Brain microvascular endothelial cell (primary cell): ENCODE data around the gene GPR137C.

ENCODE experiments used
- DNase-seq: peaks from one replicate; pipeline ENCODE4 v3.0.0-alpha.2; 2020
- H3K27ac ChIP-seq: fragments of 250-450 bp; sonication (Bioruptor Pico); 2 replicates; pipeline ENCODE4 v1.5.1; 2020; ENCODE audit warnings: mild to moderate bottlenecking, moderate library complexity
- H3K27me3 ChIP-seq: fragments of 250-450 bp; sonication (Bioruptor Pico); replicated peaks from 2 replicates; pipeline ENCODE4 v1.5.1; 2020; ENCODE audit warnings: mild to moderate bottlenecking
- H3K36me3 ChIP-seq: fragments of 250-450 bp; sonication (Bioruptor Pico); replicated peaks from 2 replicates; pipeline ENCODE4 v1.5.1; 2020; ENCODE audit warnings: mild to moderate bottlenecking
- H3K4me3 ChIP-seq: 2 replicates; pipeline ENCODE4 v1.5.1; 2011; ENCODE audit warnings: low read depth, mild to moderate bottlenecking, control low read depth, low read length, moderate library complexity
- CTCF ChIP-seq: IDR thresholded peaks from 2 replicates; pipeline ENCODE4 v1.5.1; 2011; ENCODE audit warnings: low read depth, mild to moderate bottlenecking, moderate library complexity, low read length, control low read depth, inconsistent platforms; ENCODE audit errors: missing control alignments
- in situ Hi-C: cut with HindIII; loops from 2 replicates; pipeline ENCODE4 v1.10.0; 2017; ENCODE audit warnings: low sequenced_read_pairs, low pct_ligation_motif_present

GPR137C gene

GRCh38 chr14:52660832-52661231 is 108.2 kb downstream of the GPR137C start:
- Histone ChIP-seq H3K27me3 (no peaks in the 10 kb centered on the region), H3K36me3 (peaks cover 4% of the 10 kb centered on the region), H3K27ac (no peak overlapping the region), H3K4me3 (no peak overlapping the region)
- in situ Hi-C loops: no loop called here
- no peak for TF ChIP-seq CTCF
- no peak for DNase-seq

GRCh38 chr14:52661314-52661713 is 108.7 kb downstream of the GPR137C start:
- Histone ChIP-seq H3K27ac (no peak overlapping the region), H3K4me3 (no peak overlapping the region), H3K27me3 (no peaks in the 10 kb centered on the region), H3K36me3 (peaks cover 4% of the 10 kb centered on the region)
- in situ Hi-C loops: no loop called here
- no peak for TF ChIP-seq CTCF
- no peak for DNase-seq

- TF ChIP-seq CTCF: no peak
- in situ Hi-C loops: no loop called here
- Histone ChIP-seq H3K27ac (no peak overlapping the region), H3K36me3 (no peaks in the 10 kb centered on the region), H3K4me3 (no peak overlapping the region), H3K27me3 (no peaks in the 10 kb centered on the region)
- no peak for DNase-seq
Measured at GRCh38 chr14:52663850-52664249, 111.2 kb downstream of the GPR137C start.

- in situ Hi-C loops: no loop called here
- TF ChIP-seq CTCF: peak; percentile 54
- no peaks in the 10 kb centered on the region for H3K36me3 ChIP-seq
- no peak overlapping the region for H3K4me3 ChIP-seq
- H3K27me3 ChIP-seq: no peaks in the 10 kb centered on the region
- no peak overlapping the region for H3K27ac ChIP-seq
- DNase-seq: no peak
Measured at GRCh38 chr14:52678591-52678990, 126.0 kb downstream of the GPR137C start.

- H3K36me3 ChIP-seq: no peaks in the 10 kb centered on the region
- no peak for TF ChIP-seq CTCF
- no peaks in the 10 kb centered on the region for H3K27me3 ChIP-seq
- H3K4me3 ChIP-seq: no peak overlapping the region
- no peak overlapping the region for H3K27ac ChIP-seq
- DNase-seq: no peak
- in situ Hi-C loops: no loop called here
Measured at GRCh38 chr14:52683985-52684520, 131.4 kb downstream of the GPR137C start.

GRCh38 chr14:52686176-52686575 is 133.5 kb downstream of the GPR137C start:
- no peak for DNase-seq
- Histone ChIP-seq H3K36me3 (no peaks in the 10 kb centered on the region), H3K4me3 (no peak overlapping the region), H3K27ac (no peak overlapping the region), H3K27me3 (no peaks in the 10 kb centered on the region)
- TF ChIP-seq CTCF: no peak
- in situ Hi-C loops: no loop called here
